GM19467 (cell line): Measurements from ENCODE around the gene DHTKD1.

ENCODE experiments used
- ATAC-seq: cut with Tn5 transposase; IDR thresholded peaks from one replicate; pipeline ENCODE4 v1.9.1; 2021; ENCODE audit warnings: mild to moderate bottlenecking, moderate library complexity; ENCODE audit not compliant: unreplicated experiment

Gene DHTKD1, protein sequence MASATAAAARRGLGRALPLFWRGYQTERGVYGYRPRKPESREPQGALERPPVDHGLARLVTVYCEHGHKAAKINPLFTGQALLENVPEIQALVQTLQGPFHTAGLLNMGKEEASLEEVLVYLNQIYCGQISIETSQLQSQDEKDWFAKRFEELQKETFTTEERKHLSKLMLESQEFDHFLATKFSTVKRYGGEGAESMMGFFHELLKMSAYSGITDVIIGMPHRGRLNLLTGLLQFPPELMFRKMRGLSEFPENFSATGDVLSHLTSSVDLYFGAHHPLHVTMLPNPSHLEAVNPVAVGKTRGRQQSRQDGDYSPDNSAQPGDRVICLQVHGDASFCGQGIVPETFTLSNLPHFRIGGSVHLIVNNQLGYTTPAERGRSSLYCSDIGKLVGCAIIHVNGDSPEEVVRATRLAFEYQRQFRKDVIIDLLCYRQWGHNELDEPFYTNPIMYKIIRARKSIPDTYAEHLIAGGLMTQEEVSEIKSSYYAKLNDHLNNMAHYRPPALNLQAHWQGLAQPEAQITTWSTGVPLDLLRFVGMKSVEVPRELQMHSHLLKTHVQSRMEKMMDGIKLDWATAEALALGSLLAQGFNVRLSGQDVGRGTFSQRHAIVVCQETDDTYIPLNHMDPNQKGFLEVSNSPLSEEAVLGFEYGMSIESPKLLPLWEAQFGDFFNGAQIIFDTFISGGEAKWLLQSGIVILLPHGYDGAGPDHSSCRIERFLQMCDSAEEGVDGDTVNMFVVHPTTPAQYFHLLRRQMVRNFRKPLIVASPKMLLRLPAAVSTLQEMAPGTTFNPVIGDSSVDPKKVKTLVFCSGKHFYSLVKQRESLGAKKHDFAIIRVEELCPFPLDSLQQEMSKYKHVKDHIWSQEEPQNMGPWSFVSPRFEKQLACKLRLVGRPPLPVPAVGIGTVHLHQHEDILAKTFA

GRCh38 chr10:12068449-12069269, at the start of gene DHTKD1:
DHTKD1 (plus strand) TSS chr10:12068954; CDS start chr10:12069034, 80 bp downstream.
- peak; percentile 98 for ATAC-seq

DNA sequence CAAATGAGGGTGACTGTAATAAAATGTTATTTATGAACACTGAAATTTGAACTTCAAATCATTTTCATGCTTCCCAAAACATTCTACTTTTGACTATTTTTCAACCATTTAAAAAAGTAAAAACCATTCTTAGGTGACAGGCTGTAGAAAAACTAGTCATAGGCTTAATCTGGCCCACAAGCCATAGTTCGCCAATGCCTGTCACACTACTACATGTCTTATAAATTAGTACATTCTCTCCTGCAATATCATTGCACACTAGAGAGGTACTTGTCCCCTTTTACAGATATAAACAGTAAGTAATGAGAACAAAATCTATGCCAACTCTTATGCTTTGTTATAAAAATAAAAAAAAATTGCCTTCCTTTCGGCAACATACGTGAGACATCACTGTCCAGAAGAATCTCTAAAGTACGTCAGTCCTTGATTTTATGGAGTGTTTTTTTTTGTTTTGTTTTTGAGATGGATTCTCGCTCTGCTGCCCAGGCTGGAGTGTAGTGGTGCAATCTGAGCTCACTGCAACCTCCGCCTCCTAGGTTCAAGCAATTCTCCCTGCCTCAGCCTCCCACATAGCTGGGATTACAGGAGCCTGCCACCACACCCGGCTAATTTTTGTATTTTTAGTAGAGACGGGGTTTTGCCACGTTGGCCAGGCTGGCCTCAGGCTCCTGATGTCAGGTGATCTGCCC, 49.3 kb upstream of the DHTKD1 start:
- no peak for ATAC-seq

GRCh38 chr10:12020574-12020973, 48.2 kb upstream of the DHTKD1 start:
- no peak for ATAC-seq

DNA sequence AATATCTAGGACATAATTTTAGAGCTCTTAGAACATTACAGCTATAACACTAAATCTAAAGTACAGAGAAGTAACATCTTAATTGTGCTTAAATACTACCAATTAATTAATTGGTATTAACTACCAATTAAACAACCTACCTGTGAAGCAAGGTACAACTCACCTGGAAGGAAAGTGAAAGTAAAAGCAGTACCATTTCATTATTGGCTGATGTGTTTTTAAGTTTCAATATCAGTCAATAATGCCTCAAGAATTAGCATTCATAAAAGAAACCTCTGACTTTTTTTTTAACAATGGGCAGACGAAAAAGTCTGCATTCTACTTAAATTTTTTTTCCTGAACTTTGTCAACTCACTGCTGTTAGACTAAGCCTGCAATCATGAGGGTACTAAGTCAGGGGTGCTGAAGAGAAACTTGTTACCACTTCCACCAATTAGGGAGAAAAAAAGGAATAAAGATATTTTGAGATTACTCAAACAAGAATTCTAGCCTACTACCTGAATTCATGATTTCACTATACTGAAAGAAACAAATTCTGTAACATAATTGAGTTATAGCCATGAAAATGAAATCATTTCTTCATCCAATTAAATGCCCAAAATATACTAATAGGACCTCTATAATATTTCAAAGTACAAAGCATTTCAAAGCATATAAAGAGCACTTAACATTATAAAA, 46.0 kb upstream of the DHTKD1 start:
- ATAC-seq: no peak

- ATAC-seq: no peak
Measured at GRCh38 chr10:12025591-12025990, 43.2 kb upstream of the DHTKD1 start.

DNA sequence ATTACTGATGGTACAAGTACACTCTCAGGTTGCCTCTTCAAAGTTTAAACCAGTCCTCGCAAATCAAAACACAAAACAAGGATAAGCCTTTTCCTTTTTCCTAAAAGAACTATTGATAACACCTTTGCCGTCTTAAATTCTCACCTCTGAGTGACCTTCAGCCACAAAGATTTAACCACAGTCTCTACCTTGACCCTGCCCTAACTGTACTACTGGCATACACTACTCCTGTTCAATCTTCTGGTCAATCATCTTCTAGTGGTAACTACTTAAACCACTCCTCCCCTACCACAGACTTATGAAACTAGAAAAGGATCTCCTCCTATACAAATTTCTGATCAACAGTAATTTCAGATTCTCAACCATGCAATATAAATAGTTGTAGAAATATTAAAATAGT, 41.2 kb upstream of the DHTKD1 start:
- ATAC-seq: peak; percentile 94

DNA sequence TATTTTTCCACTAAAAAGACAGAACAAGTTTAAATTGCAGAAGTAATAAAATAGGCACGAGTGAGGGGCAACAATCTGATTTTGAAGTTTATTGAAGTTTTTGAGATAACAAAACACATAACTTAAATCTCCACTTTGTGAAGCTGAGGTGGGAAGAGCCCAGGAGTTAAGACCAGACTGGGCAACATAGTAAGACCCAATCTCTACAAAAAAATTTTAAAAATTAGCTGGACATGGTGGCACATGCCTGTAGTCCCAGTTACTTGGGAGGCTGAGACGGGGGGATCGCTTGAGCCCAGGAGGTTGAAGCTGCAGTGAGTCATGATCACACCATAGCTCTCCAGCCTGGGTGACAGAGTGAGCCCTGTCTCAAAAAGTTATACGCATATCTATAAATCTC, 37.4 kb upstream of the DHTKD1 start:
- ATAC-seq: no peak

- no peak for ATAC-seq
Measured at GRCh38 chr10:12036073-12036655, 32.6 kb upstream of the DHTKD1 start.

DNA sequence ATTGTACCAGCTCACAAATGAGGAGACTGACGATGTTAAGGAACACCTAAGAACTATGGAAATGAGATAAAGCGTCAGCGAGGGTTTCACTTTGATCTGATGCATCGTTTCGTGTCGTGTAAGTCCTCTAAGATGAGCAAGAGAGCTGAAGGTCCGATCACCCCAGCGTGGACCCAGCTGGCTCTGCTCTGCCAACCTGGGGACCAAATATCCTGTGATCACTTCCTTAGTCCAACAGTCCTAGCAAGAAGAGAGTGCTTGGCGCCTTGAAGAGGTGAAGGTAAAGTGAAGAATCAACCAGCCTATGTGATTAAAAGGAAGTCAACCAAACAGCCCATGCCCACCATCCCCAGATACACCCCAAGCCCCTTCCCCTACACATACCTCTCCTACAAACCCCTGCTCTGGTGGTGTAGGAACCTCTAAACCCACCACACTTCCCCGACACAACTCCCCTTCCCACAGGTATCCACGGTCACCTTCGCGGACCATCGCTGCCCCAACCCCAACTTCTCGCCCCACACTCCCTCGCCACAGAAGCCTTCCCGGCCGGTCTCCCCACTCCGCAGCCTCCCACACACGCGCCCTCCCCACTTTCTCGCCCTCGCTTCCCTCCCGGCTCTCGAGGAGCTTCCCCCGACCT, 26.9 kb upstream of the DHTKD1 start:
- ATAC-seq: no peak

- peak; percentile 1 for ATAC-seq
Measured at GRCh38 chr10:12042409-12042796, 26.4 kb upstream of the DHTKD1 start.

DNA sequence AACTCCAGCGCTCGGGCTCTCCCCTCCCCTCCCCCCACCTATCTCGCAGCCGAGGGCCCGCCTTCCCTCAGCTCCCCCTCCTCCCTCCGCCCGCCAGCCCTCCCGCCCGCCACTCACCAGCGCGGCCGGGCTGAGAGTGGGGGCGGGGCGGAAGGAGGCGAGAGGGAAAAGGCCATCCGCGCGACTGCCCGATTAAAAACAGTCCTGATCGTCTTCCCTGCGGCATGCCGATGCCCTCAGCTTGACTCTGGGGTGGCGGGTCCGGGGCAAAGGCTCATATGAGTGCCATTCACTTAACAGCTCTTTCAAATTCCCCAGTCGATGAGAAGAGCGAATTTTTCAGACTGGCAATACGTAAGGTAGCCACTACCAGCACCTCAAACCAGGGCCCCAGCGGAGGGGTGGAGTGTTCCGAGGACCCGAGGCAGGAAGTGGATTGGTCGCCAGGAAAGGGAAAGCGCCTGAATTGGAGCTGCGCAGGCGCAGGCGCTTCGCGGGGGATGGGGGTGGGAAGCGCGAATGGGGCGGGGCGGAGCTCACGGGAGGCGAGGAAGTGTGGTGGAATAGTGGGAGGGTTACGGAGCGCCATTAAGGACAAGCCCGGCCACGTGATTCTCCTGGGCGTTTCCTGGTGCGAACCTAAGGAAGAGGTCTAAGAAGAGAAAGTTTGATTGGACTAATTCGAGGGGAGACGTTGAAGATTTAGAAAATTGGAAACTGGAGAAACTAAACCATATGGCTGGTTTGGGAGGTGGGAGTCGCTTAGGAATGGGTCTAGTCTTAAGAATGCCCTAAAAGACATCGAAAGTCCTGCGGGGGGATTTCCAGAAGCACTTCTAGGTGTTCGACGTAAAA, 25.7 kb upstream of the DHTKD1 start, which contains the start of gene UPF2:
TSS of gene UPF2 (minus strand) at position 13 of the 855 bp plus-strand sequence. CDS start 7,386 bp downstream, outside the sequence.
- peak; percentile 50 for ATAC-seq

DNA sequence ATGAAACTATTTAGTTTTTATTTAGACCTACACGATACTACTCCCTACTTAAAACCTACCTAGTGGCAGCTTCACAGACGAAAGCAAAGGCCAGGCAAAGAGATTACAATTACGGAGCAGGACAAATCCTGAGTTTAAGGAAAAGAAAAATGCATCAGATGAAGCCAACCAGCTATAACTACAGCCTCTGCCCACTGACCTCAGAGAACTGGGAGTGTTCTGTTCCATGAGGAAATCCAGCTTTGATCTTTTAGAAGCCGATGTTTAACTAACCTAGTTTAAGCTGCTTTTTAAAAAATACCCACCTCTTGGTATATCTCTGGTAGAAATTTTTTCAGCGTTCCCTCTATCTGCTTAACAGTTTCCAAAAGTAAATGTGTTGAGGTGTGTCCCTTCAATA, 23.2 kb upstream of the DHTKD1 start:
- ATAC-seq: no peak

DNA sequence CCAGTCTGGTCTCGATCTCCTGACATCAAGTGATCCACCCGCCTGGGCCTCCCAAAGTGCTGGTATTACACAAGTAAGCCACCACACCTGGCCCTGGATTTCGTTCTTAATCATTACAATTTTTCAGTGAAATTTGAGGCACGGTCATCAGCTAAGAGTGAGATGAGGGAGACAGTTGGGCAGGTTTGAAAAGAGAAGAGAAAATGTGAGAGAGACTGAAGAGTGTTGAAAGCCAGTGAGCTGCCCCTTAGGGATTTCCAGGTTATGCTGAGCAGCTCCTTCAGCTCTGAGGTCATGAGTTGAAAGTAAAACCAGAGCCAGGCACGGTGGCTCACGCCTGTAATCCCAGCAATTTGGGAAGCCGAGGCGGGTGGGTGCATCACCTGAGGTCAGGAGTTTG, 20.2 kb upstream of the DHTKD1 start:
- ATAC-seq: no peak

GRCh38 chr10:12050528-12050927, 18.2 kb upstream of the DHTKD1 start:
- ATAC-seq: no peak

- ATAC-seq: no peak
Measured at GRCh38 chr10:12051241-12051640, 17.5 kb upstream of the DHTKD1 start.

GRCh38 chr10:12055732-12056131, 13.0 kb upstream of the DHTKD1 start:
- ATAC-seq: no peak

- no peak for ATAC-seq
Measured at GRCh38 chr10:12056748-12057147, 12.0 kb upstream of the DHTKD1 start.

- no peak for ATAC-seq
Measured at GRCh38 chr10:12061124-12061523, 7.6 kb upstream of the DHTKD1 start.
